IMR-90 (cell line): ENCODE measurements around the gene CREBBP. TPM values are rescaled to one million over a fixed set of nuclear protein-coding genes. Genes with fewer than 3 reads are reported as not detected.

Experiments used
- ATAC-seq: fragments of 200-7000 bp; cut with Tn5 transposase; 2 replicates; pipeline ENCODE4 v1.9.1; 2020; ENCODE audit warnings: low read depth, mild to moderate bottlenecking, moderate library complexity
- BruUV-seq: library from RNA; stranded (reverse); fragments of 400-500 nt; replicated peaks from 2 replicates; lab custom pipeline; 2021; lab: Mats Ljungman, UMichigan
- CTCF ChIA-PET: fragments of 300-600 bp; formaldehyde crosslinking; extraction: SDS; loops from one replicate; lab custom pipeline; 2021; ENCODE audit warnings: antibody characterized with exemption; lab: Yijun Ruan, JAX
- POLR2A ChIA-PET: fragments of 300-600 bp; sonication (Branson Sonifier 250); formaldehyde crosslinking; loops from one replicate; lab custom pipeline; 2022; ENCODE audit warnings: antibody characterized with exemption; ENCODE audit not compliant: unreplicated experiment; lab: Charles Lee
- DNase-seq: peaks from one replicate; pipeline ENCODE4 v3.0.0; 2013
- H2AFZ ChIP-seq: replicated peaks from 2 replicates; pipeline ENCODE3; 2013; ENCODE audit warnings: low read length, mild to moderate bottlenecking; ENCODE audit not compliant: poor library complexity
- H2AK5ac ChIP-seq: 2 replicates; pipeline ENCODE4 v1.6.1; 2013; ENCODE audit warnings: low read depth, low read length, inconsistent platforms
- H2AK9ac ChIP-seq: replicated peaks from 2 replicates; pipeline ENCODE3; 2013; ENCODE audit warnings: mild to moderate bottlenecking, low read depth, low read length, moderate library complexity; ENCODE audit not compliant: poor library complexity
- H2BK120ac ChIP-seq: 2 replicates; pipeline ENCODE4 v1.6.1; 2013; ENCODE audit warnings: low read depth, low read length, inconsistent platforms
- H2BK15ac ChIP-seq: 3 replicates; pipeline ENCODE4 v1.6.1; 2013; ENCODE audit warnings: low read depth, low read length, inconsistent platforms
- H2BK20ac ChIP-seq: 2 replicates; pipeline ENCODE4 v1.6.1; 2013; ENCODE audit warnings: low read depth, mild to moderate bottlenecking, inconsistent platforms, low read length, moderate library complexity
- H2BK5ac ChIP-seq: 2 replicates; pipeline ENCODE4 v1.6.1; 2013; ENCODE audit warnings: mild to moderate bottlenecking, low read depth, low read length, inconsistent platforms; ENCODE audit not compliant: poor library complexity, severe bottlenecking
- H3K14ac ChIP-seq: replicated peaks from 2 replicates; pipeline ENCODE4 v1.6.1; 2013; ENCODE audit warnings: low read depth, low read length, inconsistent platforms
- H3K18ac ChIP-seq: 2 replicates; pipeline ENCODE4 v1.6.1; 2013; ENCODE audit warnings: low read depth, low read length, control low read depth
- H3K23ac ChIP-seq: 2 replicates; pipeline ENCODE4 v1.6.1; 2013; ENCODE audit warnings: low read depth, low read length, inconsistent platforms
- H3K27ac ChIP-seq: 2 replicates; pipeline ENCODE4 v1.5.1; 2013; ENCODE audit warnings: mild to moderate bottlenecking, control low read depth, low read length; ENCODE audit not compliant: insufficient read depth
- H3K27me3 ChIP-seq: 2 replicates; pipeline ENCODE4 v1.6.1; 2013; ENCODE audit warnings: low read length; ENCODE audit not compliant: control insufficient read depth, insufficient read depth
- H3K36me3 ChIP-seq: 2 replicates; pipeline ENCODE4 v1.6.1; 2013; ENCODE audit warnings: low read length, mixed read lengths; ENCODE audit not compliant: control insufficient read depth, insufficient read depth
- H3K4ac ChIP-seq: 2 replicates; pipeline ENCODE4 v1.6.1; 2013; ENCODE audit warnings: low read depth, low read length, inconsistent platforms
- H3K4me1 ChIP-seq: 2 replicates; pipeline ENCODE4 v1.6.1; 2013; ENCODE audit warnings: low read length, mixed read lengths; ENCODE audit not compliant: control insufficient read depth, insufficient read depth
- H3K4me2 ChIP-seq: 2 replicates; pipeline ENCODE4 v1.6.1; 2013; ENCODE audit warnings: low read depth, mild to moderate bottlenecking, control low read depth, low read length, moderate library complexity
- H3K4me3 ChIP-seq: 2 replicates; pipeline ENCODE4 v1.5.1; 2013; ENCODE audit warnings: low read depth, mild to moderate bottlenecking, control low read depth, low read length, moderate library complexity; ENCODE audit not compliant: insufficient read depth
- H3K56ac ChIP-seq: 2 replicates; pipeline ENCODE4 v1.6.1; 2013; ENCODE audit warnings: low read length, inconsistent platforms; ENCODE audit not compliant: insufficient read depth; ENCODE audit errors: extremely low read depth
- H3K79me1 ChIP-seq, 2 experiments: 2 replicates each; pipeline ENCODE4 v1.6.1; 2013; ENCODE audit warnings: low read length in 2 of 2, inconsistent platforms in 1 of 2, low read depth in 1 of 2
- H3K9ac ChIP-seq: 2 replicates; pipeline ENCODE4 v1.6.1; 2013; ENCODE audit warnings: low read depth, low read length, control low read depth
- H3K9me1 ChIP-seq: 2 replicates; pipeline ENCODE4 v1.6.1; 2013; ENCODE audit warnings: low read length, inconsistent platforms; ENCODE audit not compliant: insufficient read depth
- H3K9me3 ChIP-seq: 2 replicates; pipeline ENCODE4 v1.6.1; 2013; ENCODE audit warnings: low read length; ENCODE audit not compliant: control insufficient read depth, insufficient read depth
- H4K20me1 ChIP-seq: 2 replicates; pipeline ENCODE4 v1.6.1; 2013; ENCODE audit warnings: low read length, inconsistent platforms; ENCODE audit not compliant: insufficient read depth
- H4K5ac ChIP-seq: 2 replicates; pipeline ENCODE4 v1.6.1; 2013; ENCODE audit warnings: mild to moderate bottlenecking, low read depth, low read length, control low read depth
- H4K8ac ChIP-seq, 2 experiments: 2 replicates each; pipeline ENCODE4 v1.6.1; 2013; ENCODE audit warnings: low read depth in 2 of 2, low read length in 2 of 2, control low read depth in 1 of 2, inconsistent platforms in 1 of 2
- H4K91ac ChIP-seq: 2 replicates; pipeline ENCODE4 v1.6.1; 2013; ENCODE audit warnings: low read depth, low read length, inconsistent platforms; ENCODE audit not compliant: insufficient read depth
- BHLHE40 ChIP-seq: fragments of 150-350 bp; IDR thresholded peaks from 2 replicates; pipeline ENCODE4 v1.6.1; 2016; ENCODE audit warnings: mild to moderate bottlenecking, low read depth, low read length
- CEBPB ChIP-seq: IDR thresholded peaks from 2 replicates; pipeline ENCODE4 v1.6.1; 2012; ENCODE audit warnings: low read depth, low read length, improper control_type of control experiment
- CHD1 ChIP-seq: IDR thresholded peaks from 2 replicates; pipeline ENCODE4 v1.6.1; 2012; ENCODE audit warnings: low read depth, low read length, improper control_type of control experiment
- CTCF ChIP-seq: conservative IDR thresholded peaks from 2 replicates; pipeline ENCODE4 v1.5.1; 2012; ENCODE audit warnings: mild to moderate bottlenecking, low read depth, low read length, improper control_type of control experiment
- FOS ChIP-seq: fragments of 150-350 bp; IDR thresholded peaks from 2 replicates; pipeline ENCODE4 v1.6.1; 2016; ENCODE audit warnings: low read depth, low read length
- MAFK ChIP-seq: IDR thresholded peaks from 2 replicates; pipeline ENCODE4 v1.6.1; 2012; ENCODE audit warnings: low read depth, low read length, improper control_type of control experiment
- MAZ ChIP-seq: IDR thresholded peaks from 2 replicates; pipeline ENCODE4 v1.6.1; 2012; ENCODE audit warnings: low read depth, mild to moderate bottlenecking, low read length, improper control_type of control experiment, moderate library complexity, borderline replicate concordance
- MXI1 ChIP-seq: IDR thresholded peaks from 2 replicates; pipeline ENCODE4 v1.6.1; 2012; ENCODE audit warnings: low read depth, mild to moderate bottlenecking, low read length, moderate library complexity, borderline replicate concordance
- NFE2L2 ChIP-seq: fragments of 150-350 bp; IDR thresholded peaks from 2 replicates; pipeline ENCODE4 v1.6.1; 2016; ENCODE audit warnings: low read depth, mild to moderate bottlenecking, low read length
- POLR2A ChIP-seq: IDR thresholded peaks from 2 replicates; pipeline ENCODE4 v1.6.1; 2012; ENCODE audit warnings: mild to moderate bottlenecking, low read depth, low read length
- RAD21 ChIP-seq: IDR thresholded peaks from 2 replicates; pipeline ENCODE4 v1.6.1; 2012; ENCODE audit warnings: low read length, improper control_type of control experiment
- RCOR1 ChIP-seq: IDR thresholded peaks from 2 replicates; pipeline ENCODE4 v1.6.1; 2012; ENCODE audit warnings: mild to moderate bottlenecking, low read length, improper control_type of control experiment; ENCODE audit not compliant: insufficient replicate concordance
- RFX5 ChIP-seq: IDR thresholded peaks from 2 replicates; pipeline ENCODE4 v1.8.0; 2012; ENCODE audit warnings: low read depth, mild to moderate bottlenecking, low read length, moderate library complexity
- SMC3 ChIP-seq: fragments of 150-350 bp; IDR thresholded peaks from 2 replicates; pipeline ENCODE4 v1.6.1; 2016; ENCODE audit warnings: low read depth, mild to moderate bottlenecking, antibody characterized with exemption, low read length, moderate library complexity
- USF2 ChIP-seq: fragments of 150-350 bp; IDR thresholded peaks from 2 replicates; pipeline ENCODE4 v1.6.1; 2017; ENCODE audit warnings: mild to moderate bottlenecking, antibody characterized with exemption, low read length, low read depth
- WGBS, 2 experiments: methylation state at CpG; one replicate each; pipeline versions ENCODE4 v1.1.5 to v1.1.7; 2013; ENCODE audit warnings: missing lambda C conversion rate in 2 of 2; ENCODE audit not compliant: insufficient read length in 1 of 2; ENCODE audit errors: extremely low coverage in 2 of 2; 5-methylcytosine and 5-hydroxymethylcytosine counted together
- dilution Hi-C: fragments of 300-500 bp; cut with HindIII; formaldehyde crosslinking; loops from one replicate; pipeline ENCODE4 v1.14.3; 2018; ENCODE audit warnings: low sequenced_read_pairs; ENCODE audit not compliant: unreplicated experiment
- in situ Hi-C: fragments of 300-500 bp; cut with MboI; formaldehyde crosslinking; loops from 3 replicates; pipeline ENCODE4 v1.14.3; 2019; ENCODE audit warnings: low sequenced_read_pairs, inconsistent platforms, mixed read lengths
- intact Hi-C: fragments of 100-400 bp; cut with micrococcal nuclease; formaldehyde crosslinking; loops from 2 replicates; pipeline ENCODE4 v1.10.0; 2022
- polyA plus RNA-seq, 3 experiments: library from polyadenylated mRNA; depleted of rRNA; stranded (reverse); fragments of >200 nt; gene quantifications; 2 replicates each; pipeline ENCODE4 v1.2.3, GENCODE V29; 2012; ENCODE audit warnings: low replicate concordance in 1 of 3
- total RNA-seq: library from RNA; depleted of rRNA; stranded (reverse); fragments of >200 nt; gene quantifications from 2 replicates; pipeline ENCODE4 v1.2.3, GENCODE V29; 2012
- TF ChIP-seq, protein P1 (sequence below): fragments of 150-350 bp; IDR thresholded peaks from 2 replicates; pipeline ENCODE4 v1.6.1; 2016; ENCODE audit warnings: low read depth, mild to moderate bottlenecking, low read length, moderate library complexity, borderline replicate concordance

The CREBBP gene
- total and polyA plus RNA-seq, 2 of the 4 experiments (the other 2 are of a cell fraction), result 7.3 to 12.5 TPM

DNA sequence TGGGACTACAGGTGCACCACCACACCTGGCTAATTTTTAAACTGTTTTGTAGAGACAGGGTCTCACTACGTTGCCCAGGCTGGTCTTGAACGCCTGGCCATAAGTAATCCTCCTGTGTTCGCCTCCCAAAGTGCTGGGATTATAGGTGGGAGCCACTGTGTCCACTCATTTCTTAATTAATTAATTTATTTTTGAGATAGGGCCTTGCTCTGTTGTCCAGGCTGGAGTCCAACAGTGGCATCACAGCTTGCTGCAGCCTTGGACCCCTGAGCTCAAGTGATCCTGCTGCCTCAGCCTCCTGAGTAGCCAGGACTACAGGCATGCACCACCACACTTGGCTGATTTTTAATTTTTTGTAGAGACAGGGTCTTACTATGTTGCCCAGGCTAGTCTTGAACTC is 116.1 kb downstream of the CREBBP start:
- Histone ChIP-seq H4K8ac (no peak overlapping the region), H3K56ac (no peak overlapping the region), H3K18ac (no peak overlapping the region), H3K9ac (no peak overlapping the region), H3K4me2 (no peak overlapping the region), H2BK20ac (no peak overlapping the region), H3K9me3 (no peaks in the 10 kb centered on the region), H4K5ac (no peak overlapping the region), H3K4ac (no peak overlapping the region), H4K91ac (no peak overlapping the region), H3K36me3 (peaks cover 57% of the 10 kb centered on the region), H3K79me1 (peaks cover 36 to 73% of the 10 kb centered on the region in 2 experiments; a peak in 3 of 4 replicates), H3K4me1 (no peaks in the 10 kb centered on the region), H2AFZ (no peak overlapping the region), H3K27ac (no peak overlapping the region), H3K4me3 (no peak overlapping the region), H4K20me1 (peaks cover 26% of the 10 kb centered on the region), H3K14ac (no peak overlapping the region), H2BK5ac (no peak overlapping the region), H3K23ac (no peak overlapping the region), H3K9me1 (0 out of 2 replicates have a peak, but pooled peaks cover 6% of the 10 kb centered on the region), H2BK120ac (no peak overlapping the region), H2BK15ac (no peak overlapping the region), H2AK5ac (no peak overlapping the region), H3K27me3 (no peaks in the 10 kb centered on the region), H2AK9ac (no peak overlapping the region)
- no CpG with 5 or more reads among the region's 3 CpGs for WGBS, 2 experiments
- dilution Hi-C loops, result no loop called here
- no peak for DNase-seq
- ATAC-seq, result no peak
- CTCF ChIA-PET, result no interaction called here
- POLR2A ChIA-PET, result no interaction called here
- no TSS peak for BruUV-seq
- intact Hi-C loops, result no loop called here
- in situ Hi-C loops, result no loop called here
- TF ChIP-seq MXI1, result no peak
- TF ChIP-seq, protein P1, sequence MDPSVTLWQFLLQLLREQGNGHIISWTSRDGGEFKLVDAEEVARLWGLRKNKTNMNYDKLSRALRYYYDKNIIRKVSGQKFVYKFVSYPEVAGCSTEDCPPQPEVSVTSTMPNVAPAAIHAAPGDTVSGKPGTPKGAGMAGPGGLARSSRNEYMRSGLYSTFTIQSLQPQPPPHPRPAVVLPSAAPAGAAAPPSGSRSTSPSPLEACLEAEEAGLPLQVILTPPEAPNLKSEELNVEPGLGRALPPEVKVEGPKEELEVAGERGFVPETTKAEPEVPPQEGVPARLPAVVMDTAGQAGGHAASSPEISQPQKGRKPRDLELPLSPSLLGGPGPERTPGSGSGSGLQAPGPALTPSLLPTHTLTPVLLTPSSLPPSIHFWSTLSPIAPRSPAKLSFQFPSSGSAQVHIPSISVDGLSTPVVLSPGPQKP, result no peak
- no peak for TF ChIP-seq NFE2L2
- TF ChIP-seq FOS, result no peak
- no peak for TF ChIP-seq POLR2A
- no peak for TF ChIP-seq RFX5
- TF ChIP-seq RCOR1, result no peak
- no peak for TF ChIP-seq CEBPB
- no peak for TF ChIP-seq SMC3
- TF ChIP-seq MAZ, result no peak
- no peak for TF ChIP-seq USF2
- no peak for TF ChIP-seq MAFK
- no peak for TF ChIP-seq BHLHE40
- TF ChIP-seq RAD21, result no peak
- TF ChIP-seq CHD1, result no peak
- no peak for TF ChIP-seq CTCF
